NCI-H1694 treated with DMSO at 0.1 percent for 48 hours (cell line): ENCODE measurements around the gene AKT1S1.

Source experiments
- DNase-seq: peaks from one replicate; lab custom pipeline; 2025; lab: John Stamatoyannopoulos, UW

Gene AKT1S1

GRCh38 chr19:49882643-49883042 lies 5.5 kb upstream of the AKT1S1 start:
- DNase-seq: no peak

- no peak for DNase-seq
These were observed 4.7 kb upstream of the AKT1S1 start for GRCh38 chr19:49881672-49882394.

- no peak for DNase-seq
These were observed 4.0 kb upstream of the AKT1S1 start for GRCh38 chr19:49881186-49881585.

- DNase-seq: no peak
These were observed 3.2 kb upstream of the AKT1S1 start for GRCh38 chr19:49880162-49880869.

GRCh38 chr19:49879243-49879963 lies 2.2 kb upstream of the AKT1S1 start:
- no peak for DNase-seq

GRCh38 chr19:49878744-49879070 lies 1.6 kb upstream of the AKT1S1 start:
- no peak for DNase-seq

- DNase-seq: peak; percentile 95
These were observed 956 bp upstream of the AKT1S1 start for GRCh38 chr19:49877879-49878743.

GRCh38 chr19:49876422-49877019 lies 634 bp downstream of the AKT1S1 start:
- DNase-seq: peak; percentile 99

- DNase-seq: peak; percentile 32
These were observed 1.2 kb downstream of the AKT1S1 start for GRCh38 chr19:49875857-49876421.

GRCh38 chr19:49875177-49875576 lies 2.0 kb downstream of the AKT1S1 start:
- DNase-seq: no peak

- DNase-seq: no peak
These were observed 2.5 kb downstream of the AKT1S1 start for GRCh38 chr19:49874503-49875157.

- DNase-seq: no peak
These were observed 3.3 kb downstream of the AKT1S1 start for GRCh38 chr19:49873834-49874233.

GRCh38 chr19:49873129-49873521 lies 4.0 kb downstream of the AKT1S1 start:
- DNase-seq: no peak

- no peak for DNase-seq
These were observed 4.7 kb downstream of the AKT1S1 start for GRCh38 chr19:49872245-49873128.

GRCh38 chr19:49871349-49871985 lies 5.7 kb downstream of the AKT1S1 start:
- DNase-seq: no peak

GRCh38 chr19:49870309-49870901 lies 6.8 kb downstream of the AKT1S1 start:
- DNase-seq: no peak

- peak; percentile 99 for DNase-seq
These were observed 7.5 kb downstream of the AKT1S1 start for GRCh38 chr19:49869484-49870308.

- DNase-seq: no peak
These were observed 8.1 kb downstream of the AKT1S1 start for GRCh38 chr19:49869009-49869483.
